NCI-H2171 treated with DMSO at 0.1 percent for 48 hours (cell line): ENCODE results near the gene TRIM62.
"Not testable (repeated sequence)": the region's sequence is repeated elsewhere in the genome, so short reads cannot be mapped to it uniquely, and the experiment has no call there.

Source experiments
- DNase-seq: peaks from one replicate; lab custom pipeline; 2025; lab: John Stamatoyannopoulos, UW

Gene TRIM62

DNA sequence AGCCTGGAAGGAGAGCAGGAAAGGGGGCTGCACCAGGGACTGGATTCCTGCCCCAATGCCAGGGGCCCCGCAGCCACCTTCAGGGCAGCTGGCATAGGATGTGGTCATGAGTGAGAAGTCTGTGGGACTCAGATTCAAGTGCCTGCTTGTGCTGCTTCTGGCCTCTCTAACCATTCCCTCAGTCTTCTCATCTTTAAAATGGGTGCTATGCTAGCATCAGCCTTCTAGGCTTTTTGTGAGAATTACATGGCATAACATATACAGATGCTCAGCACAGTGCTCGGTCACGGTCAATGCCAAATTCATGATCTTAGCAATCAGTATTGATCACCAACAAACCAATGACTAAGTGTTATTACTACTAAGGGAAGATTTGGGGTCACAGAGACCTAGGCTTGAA, 23.5 kb downstream of the TRIM62 start:
- DNase-seq, result no peak

DNA sequence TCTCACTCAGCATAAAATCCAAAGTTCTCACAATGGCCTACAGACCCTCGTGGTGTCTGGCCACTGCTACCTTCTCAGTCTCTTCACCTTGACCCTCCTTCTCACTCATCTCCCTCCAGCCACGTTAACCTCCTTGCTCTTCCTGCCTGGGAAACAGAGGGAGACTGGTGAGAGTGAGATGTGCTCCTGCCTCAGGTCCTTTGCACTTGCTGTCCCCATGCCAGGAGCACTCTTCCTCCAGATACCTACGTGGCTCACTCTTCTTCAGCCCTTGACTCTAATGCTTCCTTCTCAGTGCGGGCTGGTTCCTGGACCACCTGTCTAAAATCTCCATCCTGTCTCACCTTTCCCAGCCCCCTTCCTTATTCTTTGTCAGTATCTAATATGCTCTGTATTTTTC, 24.7 kb downstream of the TRIM62 start:
- DNase-seq, result no peak

DNA sequence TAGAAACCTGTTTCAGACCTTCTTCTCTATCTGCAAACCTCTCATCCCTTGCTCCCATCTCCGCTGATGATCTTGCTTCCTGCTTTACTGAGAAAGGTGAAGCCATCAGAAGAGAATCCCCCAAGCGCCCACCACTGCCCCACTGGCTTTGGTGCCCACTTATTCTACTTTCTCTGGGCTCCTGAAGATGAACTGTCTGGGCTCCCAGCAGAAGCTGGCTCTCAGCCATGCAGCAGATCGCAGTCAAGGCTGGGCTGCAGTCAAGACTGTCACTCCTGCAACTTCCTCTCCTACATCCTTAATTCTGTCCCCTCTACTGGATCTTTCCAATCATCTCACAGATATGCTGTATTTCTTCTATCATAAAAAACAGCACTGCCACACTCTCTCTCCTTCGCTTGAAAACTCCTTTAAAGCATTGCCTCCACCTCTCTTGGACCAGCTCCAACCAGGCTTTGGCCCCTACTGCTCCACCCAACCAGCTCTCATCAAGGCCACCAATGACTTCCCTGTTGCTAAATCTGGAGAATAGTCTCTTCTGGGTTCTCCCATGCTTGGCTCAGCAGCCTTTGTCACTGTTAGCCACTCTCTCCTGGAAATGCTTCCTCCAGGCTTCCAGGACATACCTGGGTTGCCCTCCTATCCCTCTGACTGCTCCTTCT, 25.8 kb downstream of the TRIM62 start:
- DNase-seq, result no peak

DNA sequence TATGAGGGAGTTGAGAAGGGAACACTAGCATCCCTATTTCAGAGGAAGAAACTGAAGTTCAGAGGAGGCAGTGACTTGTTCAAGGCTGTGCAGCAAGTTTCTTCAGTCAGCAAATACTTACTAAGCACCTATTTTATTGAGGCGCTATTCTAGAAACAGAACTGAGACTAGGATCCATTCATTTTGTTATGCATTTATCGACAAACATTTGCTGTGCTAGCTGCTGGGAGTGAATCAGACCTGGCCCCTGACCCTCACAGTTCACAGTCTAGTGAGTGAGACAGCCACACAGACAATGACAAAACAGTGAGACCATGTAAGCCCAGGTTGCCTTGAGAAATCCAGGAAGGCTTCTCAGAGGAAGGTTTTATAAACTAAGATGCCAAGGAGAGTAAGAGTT, 28.2 kb downstream of the TRIM62 start:
- peak; percentile 42 for DNase-seq

DNA sequence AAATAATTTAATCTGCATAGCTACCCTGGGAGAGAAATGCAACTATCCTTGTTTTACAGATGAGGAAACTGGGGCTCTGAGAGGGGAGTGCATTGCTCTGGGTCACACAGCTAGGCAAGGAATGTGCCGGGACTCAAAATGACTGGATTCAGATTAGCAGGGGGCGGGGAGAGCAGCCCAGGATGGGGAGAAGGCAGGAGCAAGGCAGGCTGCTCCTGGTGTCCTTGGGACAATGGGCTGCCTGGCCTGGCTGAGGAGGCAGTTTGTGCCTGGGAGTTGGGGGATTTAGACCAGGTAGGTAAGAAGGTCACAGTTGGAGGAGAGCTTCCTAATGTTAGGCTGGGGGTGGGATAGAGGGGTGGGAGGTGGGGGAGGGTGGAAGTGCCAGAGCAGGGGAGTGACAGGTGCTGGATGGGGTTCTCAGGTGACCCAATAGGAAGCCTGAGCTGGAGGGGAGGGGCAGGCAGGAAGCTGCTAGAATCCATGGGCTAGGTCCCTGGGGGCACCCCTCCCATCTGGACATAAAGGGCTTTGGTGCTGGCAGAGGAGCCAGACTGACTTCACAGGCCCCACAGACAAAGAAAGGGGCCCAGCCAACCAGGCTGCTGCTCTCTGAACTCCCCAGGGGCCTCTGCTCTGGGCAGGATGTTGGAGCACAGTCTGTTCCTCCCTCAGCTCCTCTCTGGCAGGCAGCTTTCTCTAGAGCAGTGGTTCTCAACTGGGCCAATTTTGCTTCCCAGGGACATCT, 29.0 kb downstream of the TRIM62 start:
- peak; percentile 100 for DNase-seq

DNA sequence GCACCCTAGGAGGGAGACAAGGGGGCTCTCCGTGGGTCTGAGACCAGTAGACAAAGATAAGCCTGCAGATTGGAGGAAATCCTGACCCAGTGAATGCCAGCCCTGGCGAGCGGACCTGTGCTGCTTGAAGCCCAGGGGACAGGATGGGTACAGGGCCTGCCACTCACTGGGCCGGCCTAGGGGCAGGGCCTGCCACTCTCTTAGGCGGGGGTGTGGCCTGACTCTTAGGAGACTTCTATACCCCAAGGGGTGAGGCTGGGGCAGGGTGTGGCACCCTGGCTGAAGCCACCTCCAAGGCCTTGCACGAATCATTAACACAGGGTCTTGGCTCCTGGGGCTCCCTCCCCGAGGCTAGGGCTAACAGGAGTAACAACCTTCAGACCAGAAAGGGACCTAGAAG, 30.7 kb downstream of the TRIM62 start:
- no peak for DNase-seq

DNA sequence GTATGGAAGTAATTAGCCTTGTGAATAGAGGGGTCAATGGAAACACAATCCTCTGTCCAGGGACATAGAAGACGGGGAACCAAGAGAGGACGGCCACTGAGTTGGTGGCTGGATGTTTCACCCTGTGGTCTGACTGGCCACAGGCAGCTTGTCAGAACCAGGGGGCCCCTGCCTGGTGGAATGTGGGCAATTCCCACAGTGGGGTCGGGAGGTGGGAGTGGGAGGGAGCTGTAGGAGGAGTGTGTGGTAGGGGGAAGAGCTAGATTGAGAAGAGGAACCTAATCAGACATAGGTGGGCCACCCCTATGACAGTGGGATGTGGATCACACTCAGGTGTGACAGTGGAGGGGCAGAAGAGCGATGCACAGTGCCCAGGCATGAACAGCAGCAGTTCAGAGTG, 31.3 kb downstream of the TRIM62 start:
- DNase-seq, result no peak

DNA sequence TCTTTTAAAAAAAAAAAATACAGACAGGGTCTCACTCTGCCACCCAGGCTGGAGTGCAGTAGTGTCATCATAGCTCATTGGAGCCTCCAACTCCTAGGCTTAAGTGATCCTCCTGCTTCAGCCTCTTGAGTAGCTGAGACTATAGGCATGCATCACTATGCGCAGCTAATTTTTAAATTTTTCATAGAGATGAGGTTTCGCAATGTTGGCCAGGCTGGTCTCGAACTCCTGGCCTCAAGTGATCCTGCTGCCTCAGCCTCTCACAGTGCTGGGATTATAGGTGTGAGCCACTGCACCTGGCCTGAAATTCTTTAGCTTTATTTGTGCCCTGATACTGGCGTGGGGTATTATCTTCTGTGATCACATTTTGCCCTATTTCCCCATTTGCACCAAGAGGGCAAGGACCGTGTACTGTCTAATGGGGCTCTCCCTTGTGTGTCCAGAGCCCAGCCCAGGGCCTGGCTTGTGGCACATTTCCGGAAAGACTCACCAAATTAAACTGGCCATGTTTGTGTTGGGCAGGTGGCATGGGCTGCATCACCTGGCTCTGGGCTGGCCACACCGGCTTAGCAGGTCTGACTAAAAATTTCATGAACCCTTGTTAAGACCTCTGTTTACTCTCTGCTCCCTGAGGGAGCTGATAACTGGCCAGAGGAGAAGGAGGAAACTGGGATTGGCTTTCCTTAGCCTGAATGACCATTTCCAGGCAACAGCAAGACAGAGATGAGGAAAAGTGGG, 32.2 kb downstream of the TRIM62 start:
- no peak for DNase-seq

DNA sequence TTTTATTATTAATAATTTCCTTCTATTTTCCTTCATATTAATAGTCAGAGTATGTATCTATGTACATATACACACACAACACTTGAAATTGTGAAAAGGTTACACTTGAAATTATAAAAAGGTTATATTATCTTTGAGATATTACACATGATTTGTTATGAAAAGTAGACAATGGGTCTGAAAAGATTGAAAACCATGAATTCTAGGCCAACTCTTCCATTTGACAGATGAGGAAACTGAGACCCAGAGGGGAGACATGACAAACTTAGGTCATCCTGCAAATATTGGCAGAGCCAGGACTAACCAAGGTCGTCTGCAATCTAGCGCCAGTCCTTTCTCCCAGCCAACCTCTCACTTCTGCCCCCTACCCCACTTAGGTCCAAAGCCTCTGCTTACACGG, 33.2 kb downstream of the TRIM62 start:
- no peak for DNase-seq

DNA sequence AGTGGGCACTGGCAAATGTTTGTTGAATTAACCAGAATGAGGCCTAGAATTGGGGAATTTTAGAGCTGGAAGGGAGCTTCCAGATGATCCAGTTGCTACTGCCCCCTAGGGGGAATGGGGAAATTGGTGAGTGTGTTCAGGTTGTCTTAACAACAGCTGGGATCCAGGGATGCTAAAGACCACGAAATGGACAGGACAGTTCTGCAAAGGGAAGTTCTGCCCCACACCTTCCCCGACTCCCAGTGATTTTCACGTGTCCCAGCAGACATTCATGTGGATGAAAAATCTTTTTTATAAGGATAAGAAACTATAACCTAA, 33.9 kb downstream of the TRIM62 start:
- DNase-seq, result no peak

DNA sequence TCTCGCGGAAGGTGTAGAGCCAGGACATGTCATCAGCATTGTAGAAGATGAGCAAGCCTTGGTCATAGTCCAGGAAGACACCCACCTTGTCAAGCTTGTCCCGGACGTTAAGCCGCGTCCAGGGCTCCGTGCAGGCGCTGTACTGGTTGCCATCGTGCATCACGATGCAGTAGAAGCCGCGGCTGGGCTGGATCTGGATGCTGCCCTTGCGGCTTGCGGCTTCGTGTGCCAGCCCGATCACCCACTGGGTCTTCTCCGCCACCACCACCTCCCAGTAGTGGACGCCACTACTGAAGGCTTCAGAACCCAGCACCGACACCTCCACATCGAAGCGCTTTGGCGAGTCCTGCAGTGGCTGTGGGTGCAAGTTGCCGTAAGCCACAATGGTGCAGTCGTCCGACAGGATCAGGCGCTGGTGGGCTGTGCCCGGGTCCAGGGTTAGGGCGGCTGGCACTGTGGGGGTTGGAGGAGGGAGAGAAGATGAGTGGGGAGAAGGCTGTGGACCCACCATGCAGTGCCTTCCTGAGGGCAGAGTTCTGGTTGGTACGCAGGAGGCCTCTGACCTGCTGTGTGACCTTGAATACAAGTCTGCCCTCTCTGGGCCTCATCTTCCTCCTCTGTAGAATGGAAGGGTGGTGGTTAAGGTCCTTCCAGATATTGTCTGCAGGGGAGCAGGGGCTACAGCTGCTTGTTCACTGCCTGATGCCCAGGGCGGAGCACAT, 34.4 kb downstream of the TRIM62 start:
- no peak for DNase-seq

DNA sequence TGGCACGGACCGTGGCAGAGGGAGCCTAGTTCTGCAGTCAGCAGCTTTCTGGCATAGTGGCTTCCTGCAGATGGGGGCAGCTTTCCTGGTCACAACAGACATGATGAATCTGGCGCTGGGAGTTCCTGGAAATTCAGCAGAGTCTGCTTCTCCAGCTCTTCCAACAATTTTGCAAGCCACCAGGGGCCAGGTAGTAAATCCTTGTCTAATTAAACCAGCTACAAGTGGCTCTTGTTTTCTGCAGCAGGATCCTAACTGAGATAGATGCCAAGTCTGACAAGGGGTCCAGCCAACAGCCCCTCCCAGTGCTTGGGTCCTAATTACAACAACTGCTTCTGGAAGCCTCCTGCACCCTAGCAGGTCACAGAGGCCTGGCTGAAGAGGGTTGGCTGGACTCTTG, 35.8 kb downstream of the TRIM62 start:
- no peak for DNase-seq

DNA sequence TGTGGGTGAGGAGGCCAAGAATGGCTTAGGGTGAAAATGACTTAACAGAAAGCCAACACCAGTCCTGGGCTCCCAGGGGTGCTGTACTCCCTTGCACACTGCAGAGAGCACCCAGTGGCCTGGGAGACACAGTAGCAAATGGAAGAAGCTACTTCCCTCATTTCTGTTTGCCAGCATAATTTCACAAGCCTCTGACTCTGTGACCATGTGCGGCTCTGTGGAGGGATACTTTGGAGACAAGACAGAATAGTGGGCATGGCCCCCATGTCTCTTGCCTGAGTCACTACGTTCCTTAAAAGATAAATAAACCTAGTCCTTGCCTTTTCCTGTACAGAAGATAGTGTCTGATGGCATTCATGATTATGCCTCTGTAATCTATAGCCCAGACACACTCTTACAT, 38.1 kb downstream of the TRIM62 start:
- no peak for DNase-seq

DNA sequence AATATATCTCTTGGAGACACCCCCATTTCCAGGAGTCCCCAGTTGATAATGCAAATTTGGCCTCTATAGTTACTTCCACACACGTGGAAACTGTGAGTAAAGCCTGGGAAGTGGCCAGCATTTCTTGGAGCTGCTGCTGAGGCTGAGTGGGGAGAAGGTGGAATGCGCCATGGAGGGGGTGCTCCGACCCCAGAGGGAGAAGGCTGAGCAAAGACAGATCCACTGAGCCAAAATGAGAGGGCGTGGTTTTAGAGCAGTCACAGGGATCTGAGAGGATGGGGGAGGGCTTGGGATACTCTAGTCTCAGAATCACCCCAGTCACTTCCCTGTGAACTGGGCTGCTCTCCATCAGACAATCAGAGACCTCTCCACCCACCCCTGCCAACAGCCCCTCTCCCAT, 38.7 kb downstream of the TRIM62 start:
- DNase-seq, result no peak

DNA sequence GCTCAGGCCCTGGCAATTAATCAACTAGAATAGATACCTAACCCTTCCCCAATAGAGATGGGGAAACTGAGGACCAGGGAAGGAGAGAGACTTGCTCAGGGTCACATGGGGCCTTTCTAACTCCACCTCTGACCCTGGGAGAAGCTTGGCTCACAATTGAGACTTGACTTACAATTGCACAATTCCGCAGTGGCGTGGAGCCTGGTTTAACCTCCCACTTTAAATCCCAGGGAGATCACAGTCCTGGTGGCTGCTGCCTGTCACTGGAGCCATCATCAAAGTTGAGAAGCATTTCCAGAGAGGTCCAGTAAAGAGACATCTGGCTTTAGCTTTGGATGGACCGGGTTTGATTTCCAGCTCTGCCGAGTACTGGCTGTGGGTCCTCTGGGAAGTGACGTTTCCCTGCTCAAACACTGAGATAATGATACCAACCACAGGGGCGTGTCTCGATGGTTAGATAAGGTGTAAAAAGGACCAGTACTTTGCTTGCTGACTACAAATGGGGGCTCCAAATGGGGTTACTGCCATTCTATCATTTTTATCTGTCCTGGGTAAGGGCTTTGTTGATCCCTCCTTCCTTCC, 39.3 kb downstream of the TRIM62 start:
- no peak for DNase-seq

DNA sequence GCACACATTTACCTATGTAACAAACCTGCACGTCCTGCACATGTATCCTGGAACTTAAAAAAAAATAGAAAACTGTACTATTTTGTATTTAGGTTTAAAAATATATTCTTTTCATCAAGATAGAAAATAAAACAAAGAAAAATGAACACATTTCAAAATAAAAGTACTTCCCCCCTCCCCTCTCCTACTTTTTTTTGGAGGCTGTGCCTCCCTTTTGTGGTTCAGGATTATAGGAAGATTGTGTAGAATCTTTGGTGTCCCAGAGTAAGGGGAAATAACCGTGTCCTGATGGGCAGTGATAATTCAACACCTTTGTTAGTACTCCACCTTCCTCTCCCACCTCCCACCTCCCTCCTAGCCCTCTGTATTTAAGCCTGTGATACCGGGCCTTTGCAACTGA, 40.1 kb downstream of the TRIM62 start:
- no peak for DNase-seq

DNA sequence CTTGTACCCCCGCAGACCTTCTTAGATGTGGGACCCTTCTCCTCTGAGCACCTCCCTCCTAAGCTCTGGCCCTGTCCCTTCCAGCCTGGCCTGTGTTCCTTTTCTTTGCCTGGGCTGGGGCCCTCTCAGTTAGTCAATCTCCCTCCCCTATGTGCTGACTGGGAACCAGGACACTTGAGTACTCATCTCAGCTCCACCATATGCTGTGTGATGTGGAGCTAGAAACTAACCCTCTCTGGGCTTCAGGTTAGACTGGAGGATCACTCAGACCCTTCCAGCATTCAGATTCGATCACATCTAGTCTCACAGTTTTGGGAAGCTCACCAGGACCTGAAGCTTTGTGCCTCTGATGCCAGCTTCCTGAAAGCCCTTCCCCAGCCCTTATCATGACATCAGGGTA, 40.6 kb downstream of the TRIM62 start:
- no peak for DNase-seq

DNA sequence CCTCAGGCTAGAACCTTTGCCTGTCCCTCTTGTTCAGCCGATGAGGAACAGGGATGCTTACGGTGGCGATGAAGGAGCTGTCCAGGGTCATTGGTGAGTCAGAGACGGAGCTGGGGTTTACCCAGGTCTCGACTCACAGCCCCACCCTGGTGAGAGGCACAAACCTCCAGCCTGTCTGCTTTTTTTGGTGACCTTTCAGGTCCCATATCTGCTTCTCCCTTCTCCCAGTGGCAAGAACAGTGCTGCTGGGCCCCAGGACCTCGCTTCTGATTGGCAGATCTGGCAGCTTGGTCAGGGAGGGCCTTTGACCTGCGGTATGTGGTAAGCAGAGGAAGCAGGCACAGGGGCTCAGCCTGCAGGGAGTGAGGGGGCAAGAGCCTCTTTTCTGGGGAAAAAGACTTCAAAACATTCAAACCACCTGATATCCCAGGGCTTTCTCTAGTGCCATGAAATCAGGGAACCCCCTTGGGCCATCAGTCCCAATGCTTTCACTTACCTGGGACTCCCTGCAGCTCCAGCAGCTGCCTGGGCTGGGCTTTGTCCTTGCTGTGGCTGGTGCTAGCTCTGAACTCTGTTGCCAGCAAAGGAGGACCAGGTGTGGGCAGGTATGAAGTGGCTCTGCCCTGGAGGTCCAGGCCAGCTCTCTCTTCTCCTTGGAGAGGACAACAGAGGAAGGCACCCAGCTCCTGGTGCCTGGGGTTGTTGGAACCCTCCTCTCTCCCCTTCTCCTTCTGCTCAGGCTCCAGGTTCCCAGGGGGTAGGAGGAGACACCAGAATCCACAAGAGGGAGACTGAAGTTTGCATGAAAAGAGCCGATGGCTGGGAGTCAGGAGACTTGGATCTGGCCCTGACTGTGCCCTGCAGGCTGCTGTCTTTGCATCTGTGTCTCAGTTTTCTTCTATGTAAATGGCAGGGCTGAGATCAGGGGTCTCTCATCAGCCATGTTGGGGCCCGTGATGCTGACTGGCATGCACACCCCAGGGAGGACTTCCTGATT, 41.4 kb downstream of the TRIM62 start:
- DNase-seq, result peak; percentile 45

DNA sequence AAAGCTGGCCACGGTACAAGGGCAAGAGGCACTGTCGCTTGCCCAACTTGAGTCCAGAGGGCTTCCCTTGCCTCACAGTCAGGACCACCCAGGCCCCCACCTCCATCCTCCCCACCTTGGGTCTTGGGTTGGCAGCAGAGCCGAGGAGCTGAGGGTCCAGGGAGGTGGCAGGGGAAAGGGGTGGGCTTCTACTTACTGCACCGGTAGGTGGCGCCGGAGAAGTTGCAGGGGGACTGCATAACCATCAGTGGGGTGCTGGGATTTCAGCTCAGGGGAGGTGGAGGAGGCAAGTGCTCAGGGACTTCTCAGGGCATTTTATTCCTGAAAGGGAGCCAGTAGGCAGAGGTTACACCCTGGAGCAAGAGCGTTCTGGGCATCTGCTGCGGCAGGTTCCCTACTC, 44.0 kb downstream of the TRIM62 start:
- DNase-seq, result no peak

DNA sequence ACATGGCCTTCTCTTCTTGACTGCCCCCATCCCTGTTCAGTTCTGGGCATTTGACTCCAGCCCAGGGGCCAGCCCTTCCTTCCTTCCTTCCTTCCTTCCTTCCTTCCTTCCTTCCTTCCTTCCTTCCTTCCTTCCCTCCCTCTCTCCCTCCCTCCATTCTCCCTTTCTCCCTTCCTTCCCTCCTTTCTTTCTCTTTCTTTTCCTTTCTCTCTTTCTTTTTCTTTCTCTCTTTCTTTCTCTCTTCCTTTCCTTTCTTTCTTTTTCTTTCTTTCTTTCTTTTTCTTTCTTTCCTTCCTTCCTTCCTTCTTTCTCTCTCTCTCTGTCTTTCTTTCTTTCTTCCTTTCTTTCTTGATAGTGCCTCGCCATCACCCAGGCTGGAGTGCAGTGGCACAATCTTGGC, 45.8 kb downstream of the TRIM62 start:
- not testable (repeated sequence) for DNase-seq

DNA sequence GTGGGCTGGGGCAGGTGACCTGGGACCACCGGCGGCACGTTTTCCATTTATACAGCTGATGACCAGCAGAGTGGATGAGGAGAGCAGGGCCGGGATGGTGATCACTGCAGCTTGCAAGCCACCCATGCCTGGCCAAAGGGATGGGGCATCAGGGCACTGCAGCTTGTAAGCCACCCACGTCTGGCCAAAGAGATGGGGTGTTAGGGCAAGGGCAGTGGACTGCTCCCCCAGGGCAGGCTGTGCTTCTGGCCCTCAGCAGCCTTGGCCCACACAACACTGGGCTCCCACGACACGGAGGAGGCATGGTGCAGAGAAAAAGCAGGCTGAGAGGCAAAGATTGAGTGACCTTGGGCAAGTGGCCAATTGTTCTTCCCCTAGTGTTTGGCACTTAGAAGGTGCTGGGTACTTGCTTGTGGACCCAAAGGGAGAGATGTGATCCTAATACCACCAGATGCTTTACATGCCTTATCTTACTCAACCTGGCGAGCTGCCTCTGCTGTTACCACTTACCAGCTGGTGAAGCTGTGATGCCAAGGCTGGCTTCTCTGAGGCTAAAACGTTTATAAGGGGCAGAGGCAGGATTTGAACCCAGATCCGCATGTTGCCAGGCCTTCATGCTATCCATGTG, 48.3 kb downstream of the TRIM62 start:
- peak; percentile 20 for DNase-seq
